Thyroid gland (tissue), 4 donors: ENCODE measurements around the gene ABLIM1.

Source experiments
- POLR2A ChIP-seq, 2 donors: fragments of 450-650 bp; IDR thresholded peaks; one replicate each; pipeline ENCODE4 v1.6.1; 2017; ENCODE audit warnings: antibody characterized with exemption in 2 of 2, mild to moderate bottlenecking in 2 of 2, moderate library complexity in 1 of 2
- TF ChIP-seq, protein P1 (sequence below), 6 experiments: fragments of 200-600 bp in 3 of 6; fragments of 450-650 bp in 3 of 6; sonication (generic) in 3 of 6; IDR thresholded peaks; one replicate each; pipeline ENCODE4 v1.5.1; 2016 to 2019; ENCODE audit warnings: antibody characterized with exemption in 6 of 6, mild to moderate bottlenecking in 2 of 6, inconsistent platforms in 1 of 6, moderate library complexity in 1 of 6

DNA sequence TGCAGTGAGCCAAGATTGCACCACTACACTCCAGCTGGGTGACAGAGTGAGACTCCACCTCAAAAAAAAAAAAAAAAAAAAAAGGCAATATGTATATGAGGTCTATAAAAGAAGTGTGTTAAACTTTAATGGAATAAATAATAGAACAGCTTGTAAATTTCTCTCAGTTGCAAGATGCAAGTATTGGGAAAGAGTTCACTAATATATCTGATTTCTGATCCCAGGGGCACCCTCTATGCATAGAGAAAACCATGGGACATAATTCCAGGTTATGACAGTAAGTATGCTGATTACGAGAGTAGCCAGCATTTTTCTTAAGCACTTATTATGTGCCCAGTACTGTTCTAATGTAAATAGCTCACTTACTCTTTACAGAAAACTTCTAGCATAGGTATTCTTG, 187.7 kb downstream of the ABLIM1 start:
- TF ChIP-seq, protein P1, sequence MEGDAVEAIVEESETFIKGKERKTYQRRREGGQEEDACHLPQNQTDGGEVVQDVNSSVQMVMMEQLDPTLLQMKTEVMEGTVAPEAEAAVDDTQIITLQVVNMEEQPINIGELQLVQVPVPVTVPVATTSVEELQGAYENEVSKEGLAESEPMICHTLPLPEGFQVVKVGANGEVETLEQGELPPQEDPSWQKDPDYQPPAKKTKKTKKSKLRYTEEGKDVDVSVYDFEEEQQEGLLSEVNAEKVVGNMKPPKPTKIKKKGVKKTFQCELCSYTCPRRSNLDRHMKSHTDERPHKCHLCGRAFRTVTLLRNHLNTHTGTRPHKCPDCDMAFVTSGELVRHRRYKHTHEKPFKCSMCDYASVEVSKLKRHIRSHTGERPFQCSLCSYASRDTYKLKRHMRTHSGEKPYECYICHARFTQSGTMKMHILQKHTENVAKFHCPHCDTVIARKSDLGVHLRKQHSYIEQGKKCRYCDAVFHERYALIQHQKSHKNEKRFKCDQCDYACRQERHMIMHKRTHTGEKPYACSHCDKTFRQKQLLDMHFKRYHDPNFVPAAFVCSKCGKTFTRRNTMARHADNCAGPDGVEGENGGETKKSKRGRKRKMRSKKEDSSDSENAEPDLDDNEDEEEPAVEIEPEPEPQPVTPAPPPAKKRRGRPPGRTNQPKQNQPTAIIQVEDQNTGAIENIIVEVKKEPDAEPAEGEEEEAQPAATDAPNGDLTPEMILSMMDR (IDR thresholded peaks at IDR 0.05), result no peak
- no peak for TF ChIP-seq POLR2A (IDR thresholded peaks at IDR 0.05)
